IPS-15b (cell line): ENCODE data around the gene IL32.

Experiments used
- H3K27me3 ChIP-seq: one replicate; pipeline ENCODE4 v1.6.1; 2013; ENCODE audit warnings: low read length; ENCODE audit not compliant: control insufficient read depth, insufficient read depth
- H3K36me3 ChIP-seq: one replicate; pipeline ENCODE4 v1.6.1; 2013; ENCODE audit warnings: low read length; ENCODE audit not compliant: control insufficient read depth, insufficient read depth
- H3K4me1 ChIP-seq: one replicate; pipeline ENCODE4 v1.6.1; 2013; ENCODE audit warnings: mild to moderate bottlenecking, low read length; ENCODE audit not compliant: control insufficient read depth, insufficient read depth
- H3K4me3 ChIP-seq: one replicate; pipeline ENCODE4 v1.5.1; 2013; ENCODE audit warnings: low read depth, low read length
- H3K9ac ChIP-seq: one replicate; pipeline ENCODE4 v1.6.1; 2013; ENCODE audit warnings: low read depth, mild to moderate bottlenecking, low read length
- H3K9me3 ChIP-seq: one replicate; pipeline ENCODE4 v1.6.1; 2013; ENCODE audit warnings: mild to moderate bottlenecking, low read length; ENCODE audit not compliant: control insufficient read depth, insufficient read depth

IL32 gene

DNA sequence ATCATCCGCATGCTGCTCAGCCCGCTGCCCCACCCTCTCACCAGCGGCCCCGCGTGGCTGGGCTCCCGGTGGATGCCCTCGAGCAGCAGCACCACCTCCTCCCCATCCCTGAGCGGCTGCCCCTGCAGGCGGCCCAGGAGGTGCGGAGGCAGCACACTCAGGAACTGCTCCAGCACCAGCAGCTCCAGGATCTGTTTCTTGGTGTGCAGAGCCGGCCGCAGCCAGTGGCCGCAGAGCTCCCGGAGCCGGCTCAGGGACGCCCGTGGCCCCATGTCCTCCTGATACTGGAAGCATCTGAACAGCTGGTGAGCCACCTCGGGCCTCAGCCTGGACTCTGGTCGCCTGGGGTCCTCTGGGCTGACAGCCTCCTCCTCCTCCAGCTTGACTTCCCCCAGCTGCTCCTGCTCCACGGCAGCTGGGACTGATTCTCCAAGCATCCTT, 27.1 kb downstream of the IL32 start:
- no peak overlapping the region for H3K4me3 ChIP-seq
- H3K27me3 ChIP-seq = no peaks in the 10 kb centered on the region
- H3K9ac ChIP-seq = no peak overlapping the region
- peaks cover 52% of the 10 kb centered on the region for H3K36me3 ChIP-seq
- H3K9me3 ChIP-seq = no peaks in the 10 kb centered on the region
- peaks cover 10% of the 10 kb centered on the region for H3K4me1 ChIP-seq

DNA sequence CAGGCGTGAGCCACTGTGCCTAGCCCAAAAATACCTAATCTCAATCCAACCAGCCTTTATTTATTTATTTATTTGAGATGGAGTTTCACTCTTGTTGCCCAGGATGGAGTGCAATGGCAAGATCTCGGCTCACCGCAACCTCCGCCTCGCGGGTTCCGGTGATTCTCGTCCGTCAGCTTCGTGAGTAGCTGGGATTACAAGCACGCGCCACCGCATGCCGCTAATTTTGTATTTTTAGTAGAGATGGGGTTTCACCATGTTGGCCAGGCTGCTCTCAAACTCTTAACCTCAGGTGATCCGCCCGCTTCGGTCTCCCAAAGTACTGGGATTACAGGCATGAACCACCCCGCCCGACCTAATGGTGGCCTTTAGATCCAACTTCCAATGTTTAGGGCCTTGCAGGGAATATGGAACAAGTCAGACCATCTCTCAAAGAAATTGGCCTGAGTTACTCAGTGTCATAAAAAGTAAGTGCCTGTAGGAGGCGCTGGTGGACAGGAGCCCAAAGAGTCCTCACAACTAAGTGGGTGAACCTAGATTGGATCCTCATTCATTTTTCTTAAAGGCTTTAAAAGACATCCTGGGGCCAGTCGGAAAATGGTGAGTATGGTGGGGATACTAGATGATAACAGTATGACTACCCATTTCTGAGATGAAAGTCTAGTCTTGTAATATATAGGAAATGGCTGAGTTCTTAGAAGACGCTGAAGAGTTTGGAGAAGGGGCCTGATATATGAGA, 29.0 kb downstream of the IL32 start:
- no peak overlapping the region for H3K9ac ChIP-seq
- H3K9me3 ChIP-seq = no peaks in the 10 kb centered on the region
- H3K36me3 ChIP-seq = peaks cover 35% of the 10 kb centered on the region
- peaks cover 10% of the 10 kb centered on the region for H3K4me1 ChIP-seq
- no peaks in the 10 kb centered on the region for H3K27me3 ChIP-seq
- no peak overlapping the region for H3K4me3 ChIP-seq

DNA sequence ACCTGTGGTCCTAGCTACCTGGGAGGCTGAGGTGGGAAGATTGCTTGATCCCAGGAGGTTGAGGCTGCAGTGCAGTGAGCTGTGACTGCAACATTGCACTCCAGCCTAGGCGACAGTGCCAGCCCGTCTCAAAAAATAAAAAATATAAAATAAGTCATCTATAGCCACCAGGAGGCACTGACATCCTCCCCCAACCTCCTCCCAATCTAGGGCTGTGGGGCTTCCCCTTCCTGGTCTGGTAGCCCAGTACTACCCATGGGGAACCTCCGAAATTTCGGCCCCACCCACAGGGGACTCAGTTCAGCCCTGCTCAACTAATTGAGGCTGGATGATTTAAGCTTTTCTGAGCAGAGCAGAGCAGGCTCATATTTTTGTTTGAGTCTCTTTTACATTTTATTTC, 30.4 kb downstream of the IL32 start:
- Histone ChIP-seq H3K4me1 (peaks cover 14% of the 10 kb centered on the region), H3K4me3 (peak overlapping the region; percentile 35), H3K27me3 (no peaks in the 10 kb centered on the region), H3K36me3 (peaks cover 26% of the 10 kb centered on the region), H3K9ac (peak overlapping the region; percentile 57), H3K9me3 (no peaks in the 10 kb centered on the region)

DNA sequence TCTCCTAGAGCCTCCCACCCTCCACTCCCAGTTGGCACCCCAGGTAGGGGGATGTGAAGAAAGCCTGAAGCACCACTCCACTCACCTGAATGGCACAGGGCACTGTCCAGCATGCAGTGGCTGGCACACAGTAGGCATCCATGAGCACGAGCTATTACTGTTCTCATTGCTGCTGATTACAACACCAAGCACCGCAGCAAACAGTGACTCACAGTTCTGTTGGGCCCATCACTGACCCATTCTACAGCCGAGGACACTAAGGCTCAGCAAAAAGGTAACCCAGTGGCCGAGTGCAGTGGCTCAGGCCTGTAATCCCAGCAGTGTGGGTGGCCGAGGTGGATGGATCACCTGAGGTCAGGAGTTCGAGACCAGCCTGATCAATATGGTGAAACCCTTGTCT, 30.9 kb downstream of the IL32 start:
- Histone ChIP-seq H3K9me3 (no peaks in the 10 kb centered on the region), H3K4me1 (peaks cover 18% of the 10 kb centered on the region), H3K27me3 (no peaks in the 10 kb centered on the region), H3K4me3 (peak overlapping the region; percentile 35), H3K36me3 (peaks cover 21% of the 10 kb centered on the region), H3K9ac (peak overlapping the region; percentile 57)

DNA sequence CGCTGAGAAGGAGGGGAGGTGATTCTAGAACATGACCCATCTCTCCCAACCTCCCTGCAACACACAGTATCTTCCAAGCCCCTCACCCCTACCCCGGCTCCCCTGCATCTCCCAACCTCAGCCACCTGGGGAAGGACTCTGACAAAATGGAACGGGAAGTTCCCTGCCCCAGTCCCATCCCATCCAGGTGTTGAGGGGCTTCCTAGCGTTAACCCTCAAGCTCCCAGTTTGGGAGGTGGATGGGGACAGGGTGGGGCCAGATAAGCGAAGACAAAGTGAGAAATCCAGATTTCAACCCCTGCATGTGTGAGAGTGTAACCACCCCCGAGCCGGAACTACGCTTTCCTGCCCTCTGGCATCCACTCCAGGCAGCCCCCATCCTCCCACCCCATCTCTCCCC, 31.8 kb downstream of the IL32 start:
- Histone ChIP-seq H3K4me3 (peak overlapping the region; percentile 81), H3K9ac (peak overlapping the region; percentile 97), H3K4me1 (peaks cover 18% of the 10 kb centered on the region)

DNA sequence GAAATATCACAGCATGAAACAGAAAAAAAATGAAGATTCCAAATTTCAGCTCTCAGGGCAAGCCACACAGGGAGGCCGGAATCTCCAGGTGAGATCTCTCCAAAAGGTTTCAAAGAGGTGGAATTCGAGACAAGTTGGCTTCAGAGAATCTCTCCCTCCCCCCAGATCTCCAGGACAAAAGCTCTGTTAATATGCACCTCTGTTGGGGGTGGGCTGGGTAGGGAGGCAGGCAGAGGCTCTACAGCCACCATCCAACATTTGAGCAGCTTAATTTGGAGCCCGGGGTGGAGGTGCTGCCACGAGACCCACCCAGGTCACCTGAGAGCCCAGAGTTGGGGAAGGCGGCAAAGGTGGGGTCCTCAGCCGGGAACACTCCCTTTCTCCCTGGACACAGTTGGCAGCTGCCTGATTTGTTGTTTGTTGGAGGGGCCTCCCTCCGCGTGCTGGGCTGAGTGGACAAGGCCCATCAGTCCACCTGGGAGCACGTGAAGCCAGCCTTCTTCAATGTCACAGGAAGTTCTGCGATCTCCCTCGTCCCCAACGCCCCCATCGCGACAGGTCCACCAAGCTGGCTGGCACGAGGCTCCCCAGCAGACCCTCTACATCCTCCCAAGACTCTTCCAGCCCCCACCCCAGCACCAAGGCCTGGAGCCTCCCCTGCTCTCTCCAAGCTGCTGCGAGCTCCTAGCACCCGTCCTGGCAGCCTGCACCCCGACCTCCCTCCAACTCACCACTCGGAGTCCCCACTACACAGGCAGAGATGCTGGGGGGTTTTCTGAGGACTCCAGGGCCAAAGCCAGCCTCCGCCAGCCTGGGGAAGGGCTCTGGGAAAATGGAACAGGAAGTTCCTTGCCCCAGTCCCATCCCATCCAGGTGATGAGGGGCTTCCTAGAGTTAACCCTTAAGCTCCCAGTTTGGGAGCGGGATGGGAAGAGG, 33.3 kb downstream of the IL32 start, which contains the start of gene ZSCAN10:
ZSCAN10 (minus strand) TSS at position 836 of the 936 bp plus-strand sequence. CDS start 6,357 bp downstream, outside the sequence.
- H3K27me3 ChIP-seq = no peaks in the 10 kb centered on the region
- H3K4me1 ChIP-seq = peaks cover 18% of the 10 kb centered on the region
- no peaks in the 10 kb centered on the region for H3K9me3 ChIP-seq
- H3K9ac ChIP-seq = peak within 1 kb of the TSS; percentile 97
- H3K4me3 ChIP-seq = peak within 1 kb of the TSS; percentile 81
- H3K36me3 ChIP-seq = peaks cover 5% of the 10 kb centered on the region

More for the DNA sequence above, 31.8 kb downstream of the IL32 start:
- Histone ChIP-seq H3K27me3 (no peaks in the 10 kb centered on the region), H3K36me3 (peaks cover 12% of the 10 kb centered on the region), H3K9me3 (no peaks in the 10 kb centered on the region)

DNA sequence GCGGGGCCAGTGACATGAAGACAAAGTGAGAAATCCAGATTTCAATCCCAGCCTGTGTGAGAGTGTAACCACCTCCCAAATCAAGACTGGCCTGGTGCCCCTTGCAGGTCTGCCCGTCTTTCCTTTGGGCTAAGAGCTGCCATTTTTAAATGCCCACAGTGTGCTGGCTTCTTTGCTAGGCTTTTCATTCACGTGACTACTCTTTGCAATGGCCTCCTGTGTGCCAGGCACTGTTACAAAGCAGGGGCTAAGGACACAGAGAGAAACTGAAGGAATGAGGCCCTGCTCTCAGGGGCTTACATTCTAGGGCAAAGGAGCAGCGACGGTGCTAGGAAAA, 33.9 kb downstream of the IL32 start:
- Histone ChIP-seq H3K9ac (peak overlapping the region; percentile 97), H3K4me3 (peak overlapping the region; percentile 81), H3K4me1 (peaks cover 18% of the 10 kb centered on the region), H3K27me3 (no peaks in the 10 kb centered on the region), H3K36me3 (peaks cover 5% of the 10 kb centered on the region), H3K9me3 (no peaks in the 10 kb centered on the region)

DNA sequence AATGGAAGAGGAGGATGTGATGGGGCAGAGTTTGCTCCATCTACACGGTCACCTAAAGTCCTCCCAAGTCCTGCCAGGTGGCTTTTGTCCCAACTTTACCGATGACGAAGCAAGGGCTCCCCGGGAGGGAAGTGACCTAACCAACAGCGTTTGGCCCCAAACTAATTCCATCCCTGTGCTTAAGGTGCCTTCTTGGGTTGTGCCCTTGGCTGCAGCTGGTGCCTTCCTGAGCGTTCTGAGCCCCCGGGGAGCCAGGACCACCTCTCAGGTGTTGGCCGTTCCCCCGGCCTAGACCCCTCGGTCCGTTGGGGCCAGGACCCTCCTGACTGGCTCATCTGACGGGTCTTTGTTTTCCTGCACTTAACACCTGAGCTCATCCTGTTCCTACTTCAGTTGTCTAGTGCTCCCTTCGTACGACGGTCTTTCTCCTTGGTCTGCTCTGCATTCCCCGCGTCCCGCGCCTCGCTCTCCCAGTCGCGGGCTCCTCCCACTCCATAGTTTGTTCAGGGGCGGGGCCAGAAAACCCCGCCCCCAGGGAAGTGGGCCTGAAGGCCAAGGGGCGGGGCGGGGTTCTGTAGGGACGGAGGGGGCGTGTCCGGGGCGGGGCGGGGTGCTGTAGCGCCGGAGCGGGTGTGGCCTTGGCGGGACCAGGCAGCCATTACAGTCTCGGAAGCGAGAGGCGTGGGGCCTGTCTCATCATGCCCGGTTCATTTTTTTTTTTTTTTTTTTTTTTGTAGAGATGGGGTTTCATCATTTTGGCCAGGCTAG, 34.5 kb downstream of the IL32 start:
- Histone ChIP-seq H3K9ac (peak overlapping the region; percentile 97), H3K27me3 (no peaks in the 10 kb centered on the region), H3K4me3 (peak overlapping the region; percentile 81), H3K9me3 (no peaks in the 10 kb centered on the region), H3K36me3 (peaks cover 5% of the 10 kb centered on the region), H3K4me1 (peaks cover 18% of the 10 kb centered on the region)

DNA sequence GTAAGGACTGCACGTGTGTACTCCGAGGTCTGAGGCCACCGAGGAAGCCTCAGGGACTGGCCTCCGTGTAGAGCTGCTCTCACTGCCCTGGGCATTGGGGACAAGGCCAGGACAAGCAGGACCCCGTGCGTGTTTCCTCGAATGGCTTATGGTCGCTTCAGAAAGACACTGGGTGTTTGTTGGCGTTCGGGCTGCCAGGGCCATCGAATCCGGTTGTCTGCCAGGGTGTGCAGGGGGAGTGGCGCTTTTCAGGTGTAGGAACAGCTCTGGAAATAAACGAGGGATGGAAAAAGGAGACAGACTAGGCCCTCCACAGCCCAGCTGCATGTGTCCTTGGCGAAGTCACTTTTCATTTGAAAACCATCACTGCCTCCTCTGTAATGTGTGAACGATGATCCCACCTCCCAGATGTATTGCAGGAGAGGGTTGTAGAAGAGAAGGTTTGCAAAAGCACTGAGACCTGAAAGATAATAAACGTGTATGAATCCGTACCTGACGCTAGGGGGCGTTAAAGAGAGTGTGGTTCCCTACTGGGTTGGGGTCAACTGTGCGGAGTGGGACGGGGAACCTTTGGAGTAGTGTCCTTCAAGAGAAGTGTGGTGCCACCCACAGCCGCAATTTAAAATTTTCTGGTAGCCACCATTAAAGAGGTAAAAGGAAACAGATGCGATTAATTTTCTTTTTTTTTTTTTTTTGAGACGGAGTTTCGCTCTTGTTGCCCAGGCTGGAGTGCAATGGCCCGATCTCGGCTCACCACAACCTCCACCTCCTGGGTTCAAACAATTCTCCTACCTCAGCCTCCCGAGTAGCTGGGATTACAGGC, 35.8 kb downstream of the IL32 start:
- Histone ChIP-seq H3K9me3 (no peaks in the 10 kb centered on the region), H3K36me3 (peaks cover 3% of the 10 kb centered on the region), H3K9ac (no peak overlapping the region), H3K4me3 (peak overlapping the region; percentile 23), H3K27me3 (no peaks in the 10 kb centered on the region), H3K4me1 (peaks cover 15% of the 10 kb centered on the region)

DNA sequence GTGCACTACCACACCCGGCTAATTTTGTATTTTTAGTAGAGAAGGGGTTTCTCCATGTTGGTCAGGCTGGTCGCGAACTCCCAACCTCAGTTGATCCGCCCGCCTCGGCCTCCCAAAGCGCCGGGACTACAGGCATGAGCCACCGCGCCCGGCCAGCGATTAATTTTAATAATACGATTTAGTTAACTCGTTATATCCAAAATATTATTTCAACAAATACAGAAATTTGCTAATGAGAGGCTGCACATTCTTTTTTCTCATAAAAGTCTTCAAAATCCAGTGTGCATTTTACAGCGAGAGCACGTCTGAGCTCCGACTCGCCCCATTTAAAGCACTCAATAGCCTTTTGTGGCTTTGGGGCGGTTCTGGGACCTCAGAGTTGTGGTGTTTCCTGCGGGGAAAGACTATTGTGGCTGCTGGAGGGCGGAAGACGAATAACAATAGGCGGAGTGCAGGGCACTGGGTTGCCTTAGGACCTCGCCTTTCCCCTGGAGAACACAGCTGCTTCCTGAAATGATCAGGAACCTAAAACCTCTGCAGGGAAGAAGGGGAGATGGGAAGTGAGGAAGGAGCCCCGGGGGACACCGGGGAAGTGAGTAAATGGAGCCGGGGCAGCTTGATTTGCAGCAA, 36.5 kb downstream of the IL32 start:
- no peaks in the 10 kb centered on the region for H3K36me3 ChIP-seq
- peak overlapping the region; percentile 4 for H3K4me3 ChIP-seq
- H3K9me3 ChIP-seq = no peaks in the 10 kb centered on the region
- no peak overlapping the region for H3K9ac ChIP-seq
- peaks cover 9% of the 10 kb centered on the region for H3K4me1 ChIP-seq
- H3K27me3 ChIP-seq = no peaks in the 10 kb centered on the region
